Hematopoietic multipotent progenitor cell treated with erythropoietin and hydrocortisone succinate and interleukin-3 and kit ligand, for 4 days (in vitro differentiated cells): Measurements from ENCODE around the gene ARF6.
A peak's percentile ranks its signal among the peaks of the same experiment; 100 is the strongest.
"Not testable (repeated sequence)": the region's sequence is repeated elsewhere in the genome, so short reads cannot be mapped to it uniquely, and the experiment has no call there.

ENCODE experiments used
- DNase-seq: peaks from one replicate; pipeline ENCODE4 v3.0.0-alpha.2; 2015

ARF6 gene

DNA sequence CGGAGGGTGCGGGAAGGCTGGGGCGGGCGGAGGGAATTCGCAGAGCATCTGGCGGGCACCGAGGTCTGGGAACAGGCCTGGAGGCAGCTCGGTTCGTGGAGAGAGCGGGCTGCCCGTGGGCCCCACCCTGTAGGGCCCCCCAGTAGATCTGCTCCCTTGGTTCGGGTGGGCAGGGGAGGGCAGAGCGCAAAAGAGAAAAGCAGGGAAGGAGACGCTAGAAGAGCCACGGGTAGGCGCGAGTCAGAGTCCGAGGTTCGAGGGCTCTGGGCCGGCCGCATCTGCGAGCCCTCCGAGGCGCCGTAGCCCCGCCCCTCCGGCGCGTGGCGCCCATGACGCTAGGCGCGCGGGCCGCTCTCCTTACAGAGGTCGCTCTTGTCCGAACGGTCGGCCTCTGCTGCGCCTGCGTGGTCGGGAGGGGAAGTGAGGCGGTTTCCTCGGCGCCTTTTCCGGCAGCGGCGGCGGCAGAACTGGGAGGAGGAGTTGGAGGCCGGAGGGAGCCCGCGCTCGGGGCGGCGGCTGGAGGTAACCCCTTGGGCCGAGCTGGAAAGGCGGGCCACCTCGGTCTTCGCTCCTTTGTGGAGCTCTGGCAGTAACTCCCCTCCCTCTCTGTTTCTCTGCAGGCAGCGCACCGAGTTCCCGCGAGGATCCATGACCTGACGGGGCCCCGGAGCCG, at the start of gene ARF6:
Gene ARF6 (plus strand): TSS at position 447 of the 673 bp plus-strand sequence. CDS start 655 bp downstream, outside the sequence.
- peak; percentile 99 for DNase-seq

DNA sequence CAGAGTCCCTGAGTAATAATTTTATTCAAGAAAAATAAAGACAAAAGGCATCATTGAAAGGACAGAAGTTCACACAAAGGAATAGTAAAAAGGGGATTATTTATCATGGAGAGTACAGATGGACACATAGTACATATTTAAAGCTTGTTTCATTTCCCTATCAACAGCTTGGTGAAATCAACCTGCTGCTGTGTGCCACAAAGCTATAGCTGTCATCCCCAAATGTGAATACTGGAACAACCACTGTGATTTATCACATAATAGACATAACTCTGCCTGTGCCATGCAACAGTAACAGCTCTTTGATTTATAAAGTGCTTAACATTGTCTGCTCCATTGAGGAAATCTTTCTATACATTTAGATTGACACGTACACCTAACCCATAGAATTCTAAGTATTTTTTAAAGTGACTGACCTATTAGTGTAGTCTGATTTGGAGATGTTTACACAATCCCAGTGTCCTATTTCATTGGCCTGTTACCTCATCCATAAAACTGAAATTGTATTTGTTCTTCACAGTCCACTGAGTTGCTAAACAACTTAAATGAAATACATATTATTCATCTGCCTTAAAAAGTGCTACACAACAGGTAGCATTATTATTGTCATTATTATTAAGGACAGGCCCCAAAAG, 43.6 kb upstream of the ARF6 start:
- DNase-seq, result no peak

DNA sequence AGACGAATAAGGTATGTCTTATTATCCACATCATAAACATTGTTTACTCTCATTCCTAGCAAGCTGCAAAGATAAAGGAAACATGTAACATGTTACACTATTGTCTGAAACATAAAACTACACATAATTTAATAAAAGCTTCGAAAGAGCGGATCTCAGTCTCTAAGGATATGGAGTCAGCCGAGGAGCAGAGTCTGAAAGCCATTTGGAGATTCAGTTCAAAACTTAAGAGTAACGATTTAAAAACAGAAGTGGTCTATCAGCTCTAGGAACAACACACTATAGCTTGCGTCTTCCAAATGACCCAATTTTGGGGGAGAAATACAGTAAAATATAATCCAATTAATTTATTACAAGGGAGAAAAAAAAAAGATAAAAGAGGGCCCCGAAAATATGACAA, 41.1 kb upstream of the ARF6 start:
- peak; percentile 41 for DNase-seq

- DNase-seq, result peak; percentile 95
Measured at GRCh38 chr14:49852301-49853157, 40.4 kb upstream of the ARF6 start, which contains the start of gene NEMF. Gene NEMF (minus strand): TSS chr14:49852788. CDS start chr14:49852753, 35 bp downstream.

DNA sequence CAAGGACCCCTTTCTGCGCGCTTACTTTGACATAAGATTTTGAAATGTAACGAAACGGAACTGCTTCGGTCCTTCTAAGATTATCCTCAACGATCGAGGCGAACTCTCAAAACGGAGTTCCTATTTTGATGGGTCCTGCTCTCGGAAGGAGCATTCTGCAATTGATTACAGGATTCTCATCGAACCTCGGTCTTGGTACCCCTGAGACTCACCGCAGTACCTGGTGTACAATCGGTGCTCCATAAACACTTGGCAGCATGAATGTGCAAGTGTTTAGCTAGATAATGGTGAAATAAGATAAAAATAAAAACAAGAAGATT, 39.8 kb upstream of the ARF6 start:
- no peak for DNase-seq

DNA sequence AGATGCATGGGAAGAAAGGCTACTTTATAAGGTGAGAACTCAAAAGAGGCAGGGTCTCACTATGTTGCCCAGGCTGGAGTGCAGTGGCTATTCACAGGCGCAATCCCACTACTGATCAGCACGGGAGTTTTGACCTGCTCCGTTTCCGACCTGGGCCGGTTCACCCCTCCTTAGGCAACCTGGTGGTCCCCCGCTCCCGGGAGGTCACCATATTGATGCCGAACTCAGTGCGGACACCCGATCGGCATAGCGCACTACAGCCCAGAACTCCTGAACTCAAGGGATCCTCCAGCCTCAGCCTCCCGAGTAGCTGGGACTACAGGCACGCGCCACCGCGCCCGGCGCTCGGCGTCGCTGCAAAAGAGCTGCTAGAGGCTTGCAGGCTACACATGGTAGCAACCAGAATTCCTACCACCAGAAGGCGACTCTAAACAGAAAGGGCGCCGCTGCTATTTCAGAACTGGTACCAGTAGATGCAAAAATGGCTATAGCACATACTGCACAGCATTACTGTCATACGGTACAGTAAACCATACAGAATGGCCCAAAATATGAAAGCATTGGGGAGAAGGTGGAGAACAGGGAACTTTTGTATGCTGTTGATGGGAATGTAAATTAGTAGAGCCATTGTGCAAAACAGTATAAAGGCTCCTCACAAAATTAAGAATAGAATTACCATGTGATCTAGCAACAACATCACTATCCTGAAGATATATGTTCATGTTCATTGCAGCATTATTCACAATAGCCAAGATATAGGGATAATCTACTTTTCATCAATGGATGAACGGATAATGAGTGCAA, 39.1 kb upstream of the ARF6 start:
- peak; percentile 91 for DNase-seq

GRCh38 chr14:49857427-49858003, 35.4 kb upstream of the ARF6 start:
- no peak for DNase-seq

GRCh38 chr14:49858383-49858782, 34.5 kb upstream of the ARF6 start:
- peak; percentile 34 for DNase-seq

DNA sequence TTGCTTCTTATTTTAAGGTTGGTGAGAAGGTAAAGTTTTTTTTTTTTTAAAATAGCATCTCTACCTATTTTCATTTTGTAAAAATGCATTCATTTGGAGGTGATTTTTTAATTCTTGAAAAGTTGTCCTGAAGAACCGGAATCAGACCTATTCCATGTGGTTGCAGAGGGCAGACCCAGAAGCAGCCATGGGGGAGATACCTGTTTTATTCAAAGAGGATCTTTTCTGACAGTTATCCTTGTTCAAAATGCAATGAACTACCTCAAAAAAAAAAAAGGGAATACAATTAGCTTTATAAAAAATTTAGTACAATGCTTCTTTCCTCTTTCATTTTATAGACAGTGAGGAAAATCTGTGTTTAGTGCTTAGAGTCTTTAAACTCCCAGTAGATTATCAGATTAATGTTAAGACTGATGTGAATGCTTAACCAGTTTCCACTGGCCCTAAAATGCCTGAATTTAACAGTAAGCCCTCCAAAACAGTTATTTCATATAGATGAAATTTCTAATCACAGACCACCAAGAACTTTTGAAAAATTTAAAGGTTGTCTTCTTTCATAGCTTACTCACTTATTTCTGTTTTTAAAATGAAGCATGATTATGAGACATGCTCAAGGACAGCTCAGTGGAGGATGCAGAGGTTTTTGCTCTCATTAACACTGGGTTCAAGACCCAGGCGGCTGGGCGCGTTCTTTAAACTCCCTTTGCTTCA, 31.7 kb upstream of the ARF6 start:
- DNase-seq, result no peak

DNA sequence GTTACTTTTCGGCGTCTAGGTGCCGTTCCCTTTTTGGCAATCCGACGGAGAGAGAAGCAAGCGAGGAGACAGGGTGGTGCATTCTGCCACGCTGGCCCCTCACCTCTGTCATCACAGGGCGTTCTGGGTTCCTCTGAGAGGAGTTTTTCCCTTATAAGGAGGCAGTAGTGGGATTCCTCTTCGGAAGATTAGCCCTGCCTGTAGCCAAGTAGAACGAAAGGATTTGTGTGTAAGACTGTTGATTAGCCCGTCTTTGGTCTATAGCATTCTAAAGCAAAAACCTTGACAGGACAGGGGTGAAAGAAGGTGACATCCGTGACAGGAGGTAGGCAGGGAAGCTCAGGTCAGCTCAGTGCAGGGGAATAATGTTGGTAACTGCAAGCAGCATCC, 31.2 kb upstream of the ARF6 start:
- peak; percentile 89 for DNase-seq

DNA sequence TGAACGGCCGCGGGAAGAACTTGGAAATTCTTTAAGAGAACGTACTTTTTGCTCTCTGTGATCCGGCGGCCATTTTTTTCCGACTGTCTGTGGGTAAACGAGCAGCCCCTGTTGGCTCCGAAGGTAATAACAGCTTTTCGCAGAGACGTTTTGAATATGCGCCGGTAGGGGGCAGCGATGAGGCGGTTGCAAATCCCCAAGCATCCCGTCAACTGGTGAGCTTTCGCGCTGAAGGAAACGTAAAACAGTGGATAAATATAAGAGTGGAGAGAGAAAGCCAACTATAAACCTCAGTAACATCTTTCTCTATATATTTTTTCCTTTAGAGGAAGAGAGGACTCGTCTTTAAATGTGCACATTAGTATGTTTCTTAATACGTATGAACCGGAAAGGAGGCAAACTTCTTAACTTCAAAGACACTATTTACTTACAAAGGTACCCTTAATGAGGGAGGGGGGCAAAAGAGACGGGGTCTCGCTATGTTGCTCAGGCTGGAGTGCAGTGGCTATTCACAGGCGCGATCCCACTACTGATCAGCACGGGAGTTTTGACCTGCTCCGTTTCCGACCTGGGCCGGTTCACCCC, 30.7 kb upstream of the ARF6 start:
- DNase-seq, result peak; percentile 92

GRCh38 chr14:49863487-49864281, 29.2 kb upstream of the ARF6 start:
- peak; percentile 75 for DNase-seq

DNA sequence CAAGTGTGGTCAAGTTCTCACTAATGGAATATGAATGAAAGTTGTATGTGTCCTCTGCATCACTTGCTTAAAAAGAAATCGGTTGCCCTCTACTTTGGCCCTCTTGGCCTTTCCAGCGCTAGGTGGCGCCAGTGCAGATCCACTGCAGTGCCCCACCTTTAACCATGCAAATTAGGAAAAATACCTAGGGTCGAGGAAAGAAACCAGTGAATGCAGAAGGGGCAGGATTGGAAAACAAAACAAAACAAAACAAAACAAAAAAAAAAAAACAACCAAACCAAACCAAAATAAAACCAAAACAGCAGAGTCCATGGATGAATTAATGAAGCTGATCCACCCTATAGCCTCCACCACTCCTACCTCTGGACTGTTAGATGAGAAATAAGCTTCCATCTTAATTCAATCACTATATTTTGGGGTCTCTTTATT, 27.4 kb upstream of the ARF6 start:
- DNase-seq, result peak; percentile 87

DNA sequence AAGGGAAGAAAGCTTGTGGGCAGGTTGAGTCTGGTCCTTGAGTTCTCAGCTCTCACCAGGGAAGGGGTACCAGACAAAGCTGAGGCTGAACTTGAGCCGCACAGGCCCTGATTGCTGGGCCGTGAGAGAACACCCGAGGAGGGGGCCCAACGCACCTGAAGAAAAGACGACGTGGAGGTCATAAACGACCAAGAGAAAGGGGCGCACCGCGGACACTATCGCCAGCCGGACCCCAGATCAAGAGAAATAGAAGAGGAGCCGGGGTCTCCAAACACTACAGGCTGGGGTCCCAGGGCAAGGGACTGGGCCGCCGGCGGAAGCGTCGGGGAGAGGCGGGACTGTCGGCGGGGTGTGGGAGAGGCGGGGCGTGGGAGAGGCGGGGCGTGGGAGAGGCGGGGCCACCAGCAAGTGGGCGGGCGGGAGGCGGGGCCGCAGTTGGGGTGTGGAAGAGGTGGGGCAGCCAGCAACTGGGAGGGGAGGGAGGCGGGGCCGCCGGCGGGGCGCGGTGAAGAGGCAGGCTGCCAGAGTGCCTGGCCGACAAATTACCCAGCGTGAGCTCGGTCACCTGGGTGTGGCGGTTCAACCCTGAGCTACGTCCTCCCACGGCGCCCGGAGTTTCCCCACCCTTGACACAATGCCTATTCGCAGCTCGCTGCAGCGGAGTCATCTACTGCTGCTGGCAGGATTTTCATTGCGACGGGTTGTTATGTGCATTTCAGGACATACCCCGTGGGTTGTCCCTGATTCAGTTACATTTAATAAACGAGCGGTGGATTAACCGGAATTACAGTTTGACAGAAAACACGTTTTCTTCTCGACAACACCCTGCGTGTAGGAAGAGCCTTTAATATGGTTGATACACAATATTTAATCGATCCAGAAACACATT, 24.8 kb upstream of the ARF6 start:
- peak; percentile 98 for DNase-seq

DNA sequence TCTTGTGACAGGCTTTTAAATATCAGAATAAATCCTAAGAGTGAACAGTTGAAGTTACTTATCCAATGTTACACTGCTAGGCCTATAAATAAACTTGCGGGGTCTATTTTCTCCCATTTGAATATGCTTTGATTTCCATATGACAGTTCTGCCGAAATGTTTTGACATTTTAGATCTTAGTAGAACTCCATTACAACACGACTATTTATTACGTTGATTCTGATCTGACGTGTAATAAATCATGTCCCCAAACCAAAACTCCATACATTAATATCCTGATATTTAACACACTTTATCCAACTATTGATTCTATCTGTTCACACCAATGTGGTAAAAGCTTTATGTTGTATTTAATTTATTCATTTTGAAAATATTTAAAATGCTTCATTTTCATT, 24.2 kb upstream of the ARF6 start:
- DNase-seq, result no peak

DNA sequence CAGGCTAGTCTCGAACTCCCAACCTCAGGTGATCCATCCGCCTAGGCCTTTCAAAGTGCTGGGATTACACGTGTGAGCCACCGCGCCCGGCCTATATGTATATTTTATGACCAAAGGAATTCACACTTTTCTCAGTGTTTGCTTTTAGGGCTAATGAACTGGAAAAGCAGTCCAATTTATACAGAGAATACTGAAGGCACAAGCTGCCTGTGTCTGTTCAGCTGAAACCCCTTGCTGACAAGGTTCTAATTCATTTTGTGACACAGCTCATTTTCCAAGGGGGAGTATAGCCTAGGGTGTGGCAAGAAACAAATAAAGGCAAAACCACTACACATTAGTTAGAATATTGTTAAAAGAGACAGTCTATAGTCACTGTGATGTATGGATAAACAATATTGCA, 22.0 kb upstream of the ARF6 start:
- no peak for DNase-seq

- not testable (repeated sequence) for DNase-seq
Measured at GRCh38 chr14:49873548-49873947, 19.3 kb upstream of the ARF6 start.

DNA sequence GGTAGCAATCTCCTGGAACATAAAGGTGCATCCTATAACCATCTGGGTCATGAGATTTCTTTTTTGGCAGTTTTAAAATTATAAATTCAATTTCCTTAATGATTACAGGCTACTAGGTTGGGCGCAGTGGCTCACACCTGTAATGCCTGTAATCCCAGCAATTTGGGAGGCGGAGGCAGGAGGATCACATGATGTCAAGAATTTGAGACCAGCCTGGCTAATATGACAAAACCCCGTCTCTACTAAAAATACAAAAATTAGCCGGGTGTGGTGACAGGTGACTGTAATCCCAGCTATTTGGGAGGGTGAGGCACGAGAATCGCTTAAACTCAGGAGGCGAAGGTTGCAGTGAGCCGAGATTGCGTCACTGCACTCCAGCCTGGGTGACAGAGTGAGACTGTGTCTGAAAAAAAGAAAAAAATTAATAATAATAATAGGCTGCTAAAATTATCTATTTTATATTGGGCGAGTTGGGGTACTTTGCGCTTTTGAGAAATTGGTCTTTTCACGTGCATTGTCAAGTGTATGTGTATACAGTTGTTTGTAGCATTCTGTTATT, 17.2 kb upstream of the ARF6 start:
- no peak for DNase-seq

GRCh38 chr14:49876563-49877127, 16.2 kb upstream of the ARF6 start:
- no peak for DNase-seq
